Measurements from ENCODE around the gene FNDC3A.

The FNDC3A gene

GRCh38 chr13:49020940-49021553 lies 45.3 kb downstream of the FNDC3A start:
- TF ChIP-seq, protein P1, sequence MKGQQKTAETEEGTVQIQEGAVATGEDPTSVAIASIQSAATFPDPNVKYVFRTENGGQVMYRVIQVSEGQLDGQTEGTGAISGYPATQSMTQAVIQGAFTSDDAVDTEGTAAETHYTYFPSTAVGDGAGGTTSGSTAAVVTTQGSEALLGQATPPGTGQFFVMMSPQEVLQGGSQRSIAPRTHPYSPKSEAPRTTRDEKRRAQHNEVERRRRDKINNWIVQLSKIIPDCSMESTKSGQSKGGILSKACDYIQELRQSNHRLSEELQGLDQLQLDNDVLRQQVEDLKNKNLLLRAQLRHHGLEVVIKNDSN (IDR thresholded peaks at IDR 0.05): no peak
- TF ChIP-seq EP300 (IDR thresholded peaks at IDR 0.05; ENCODE audit: borderline replicate concordance) (no peak), MAX (IDR thresholded peaks at IDR 0.05) (no peak), RAD21 (IDR thresholded peaks at IDR 0.05; ENCODE audit: low read depth) (no peak)

DNA sequence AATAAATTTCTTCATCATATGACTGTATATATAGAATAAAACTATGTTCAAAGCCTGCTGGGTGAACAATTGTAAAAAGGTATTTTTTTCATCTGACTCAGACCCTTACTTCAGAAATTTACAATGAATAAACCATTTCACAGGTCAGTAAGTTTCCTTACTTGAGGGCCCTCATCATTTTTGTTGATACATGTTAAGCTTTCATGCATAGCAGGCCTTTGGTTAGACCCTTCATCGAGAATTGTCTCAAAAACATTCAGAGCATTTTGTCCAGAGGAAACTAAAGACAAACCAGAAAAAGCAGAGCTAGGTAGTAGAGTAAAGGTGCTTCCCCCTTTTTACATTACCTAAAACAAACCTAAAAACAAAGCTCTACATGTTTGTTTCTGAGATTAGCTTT lies 46.2 kb downstream of the FNDC3A start:
- TF ChIP-seq RAD21 (IDR thresholded peaks at IDR 0.05; ENCODE audit: low read depth): no peak
- TF ChIP-seq EP300 (IDR thresholded peaks at IDR 0.05; ENCODE audit: borderline replicate concordance): no peak
- no peak for TF ChIP-seq TAF1 (IDR thresholded peaks at IDR 0.05; ENCODE audit: low read depth)
- no peak for TF ChIP-seq TEAD4 (IDR thresholded peaks at IDR 0.05)
- no peak for TF ChIP-seq TCF12 (IDR thresholded peaks at IDR 0.05; ENCODE audit: low read depth)
- TF ChIP-seq CEBPB (IDR thresholded peaks at IDR 0.05): no peak
- TF ChIP-seq YY1 (IDR thresholded peaks at IDR 0.05; ENCODE audit: low read depth): no peak
- no peak for TF ChIP-seq FOXM1 (IDR thresholded peaks at IDR 0.05; ENCODE audit: borderline replicate concordance, low read depth)
- no peak for TF ChIP-seq REST (IDR thresholded peaks at IDR 0.05; ENCODE audit: low read depth)
- TF ChIP-seq MAX (IDR thresholded peaks at IDR 0.05): no peak
- no peak for TF ChIP-seq CREB1 (IDR thresholded peaks at IDR 0.05; ENCODE audit: low read depth)

GRCh38 chr13:49022472-49023144 lies 46.9 kb downstream of the FNDC3A start:
- TF ChIP-seq ZBTB7A (IDR thresholded peaks at IDR 0.05; ENCODE audit: low read depth): no peak
- no peak for TF ChIP-seq RAD21 (IDR thresholded peaks at IDR 0.05; ENCODE audit: low read depth)
- TF ChIP-seq CEBPB (IDR thresholded peaks at IDR 0.05): no peak
- no peak for TF ChIP-seq TCF12 (IDR thresholded peaks at IDR 0.05; ENCODE audit: low read depth)
- TF ChIP-seq EGR1 (IDR thresholded peaks at IDR 0.05): no peak
- no peak for TF ChIP-seq YY1 (IDR thresholded peaks at IDR 0.05; ENCODE audit: low read depth)
- TF ChIP-seq NFIC (IDR thresholded peaks at IDR 0.05): no peak
- no peak for TF ChIP-seq EP300 (IDR thresholded peaks at IDR 0.05; ENCODE audit: borderline replicate concordance)
- no peak for TF ChIP-seq MAX (IDR thresholded peaks at IDR 0.05)
- TF ChIP-seq, protein P1 (IDR thresholded peaks at IDR 0.05): no peak
- TF ChIP-seq FOXM1 (IDR thresholded peaks at IDR 0.05; ENCODE audit: borderline replicate concordance, low read depth): no peak

GRCh38 chr13:49023431-49023830 lies 47.7 kb downstream of the FNDC3A start:
- TF ChIP-seq TAF1 (IDR thresholded peaks at IDR 0.05; ENCODE audit: low read depth): no peak

DNA sequence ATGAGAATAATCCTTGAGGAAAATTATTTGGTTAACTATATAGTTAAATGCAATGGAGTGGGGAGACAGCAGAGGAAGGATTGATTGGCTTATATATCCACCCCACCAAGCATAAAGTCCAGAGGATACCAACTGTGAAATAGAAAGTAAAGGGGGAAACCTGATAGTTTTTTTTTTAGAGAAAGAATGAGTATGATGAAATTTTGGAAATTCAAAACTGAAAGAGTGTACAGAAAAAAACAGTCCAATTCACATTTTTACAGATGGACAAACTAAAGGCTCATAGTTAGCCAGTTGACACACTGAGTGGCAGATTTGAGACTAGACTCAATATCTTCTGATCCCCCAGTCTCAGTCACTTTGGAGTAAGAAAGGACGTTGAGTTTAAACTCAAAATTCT lies 51.1 kb downstream of the FNDC3A start:
- no peak for TF ChIP-seq TAF1 (IDR thresholded peaks at IDR 0.05; ENCODE audit: low read depth)
- no peak for TF ChIP-seq RAD21 (IDR thresholded peaks at IDR 0.05; ENCODE audit: low read depth)
- TF ChIP-seq YY1 (IDR thresholded peaks at IDR 0.05; ENCODE audit: low read depth): no peak
- no peak for TF ChIP-seq ZBTB7A (IDR thresholded peaks at IDR 0.05; ENCODE audit: low read depth)
- TF ChIP-seq TEAD4 (IDR thresholded peaks at IDR 0.05): no peak
- TF ChIP-seq MAX (IDR thresholded peaks at IDR 0.05): no peak
- no peak for TF ChIP-seq EGR1 (IDR thresholded peaks at IDR 0.05)
- TF ChIP-seq, protein P1 (IDR thresholded peaks at IDR 0.05): no peak
- no peak for TF ChIP-seq EP300 (IDR thresholded peaks at IDR 0.05; ENCODE audit: borderline replicate concordance)
- no peak for TF ChIP-seq REST (IDR thresholded peaks at IDR 0.05; ENCODE audit: low read depth)
- TF ChIP-seq NFIC (IDR thresholded peaks at IDR 0.05): no peak
